A673 (cell line): ENCODE data around the gene IPMK. TPM values are rescaled to one million over a fixed set of nuclear protein-coding genes. Genes with fewer than 3 reads are reported as not detected.

ENCODE experiments used
- Bru-seq: library from RNA; stranded (reverse); fragments of 400-500 nt; gene quantifications from one replicate; lab custom pipeline; 2021; lab: Mats Ljungman, UMichigan
- BruChase-seq, 2 experiments: library from RNA; stranded (reverse); fragments of 400-500 nt; gene quantifications; one replicate each; lab custom pipeline; 2021; lab: Mats Ljungman, UMichigan
- BruUV-seq: library from RNA; stranded (reverse); fragments of 400-500 nt; replicated peaks from 2 replicates; lab custom pipeline; 2021; lab: Mats Ljungman, UMichigan
- CTCF ChIA-PET: fragments of 300-600 bp; sonication (Branson Sonifier 250); formaldehyde crosslinking; loops from one replicate; lab custom pipeline; 2022; ENCODE audit warnings: antibody characterized with exemption; lab: Charles Lee
- POLR2A ChIA-PET: fragments of 300-600 bp; sonication (Branson Sonifier 250); formaldehyde crosslinking; loops from one replicate; lab custom pipeline; 2022; ENCODE audit warnings: antibody characterized with exemption; ENCODE audit not compliant: low non-redundant PET; lab: Charles Lee
- DNase-seq: peaks from one replicate; pipeline ENCODE4 v3.0.0-alpha.2; 2015; ENCODE audit warnings: low spot score
- H3K27ac ChIP-seq: fragments of 200-600 bp; sonication (generic); 2 replicates; pipeline ENCODE4 v1.5.1; 2016; ENCODE audit warnings: mixed run types, low read depth, mild to moderate bottlenecking, mixed read lengths, antibody characterized with exemption, low read length; ENCODE audit not compliant: poor library complexity, severe bottlenecking
- H3K27me3 ChIP-seq: fragments of 200-600 bp; sonication (generic); replicated peaks from 2 replicates; pipeline ENCODE4 v1.6.1; 2017; ENCODE audit warnings: mixed run types, low read depth, mild to moderate bottlenecking, mixed read lengths, antibody characterized with exemption, low read length; ENCODE audit not compliant: insufficient read depth, poor library complexity
- H3K36me3 ChIP-seq: fragments of 200-600 bp; sonication (generic); 2 replicates; pipeline ENCODE4 v1.6.1; 2016; ENCODE audit warnings: mixed run types, mild to moderate bottlenecking, mixed read lengths, antibody characterized with exemption, low read length; ENCODE audit not compliant: insufficient read depth, poor library complexity, severe bottlenecking
- H3K4me1 ChIP-seq: fragments of 200-600 bp; sonication (generic); 2 replicates; pipeline ENCODE4 v1.6.1; 2017; ENCODE audit warnings: mixed run types, mild to moderate bottlenecking, mixed read lengths, antibody characterized with exemption, low read length; ENCODE audit not compliant: insufficient read depth, poor library complexity, severe bottlenecking
- H3K4me3 ChIP-seq: fragments of 200-600 bp; sonication (generic); 2 replicates; pipeline ENCODE4 v1.5.1; 2016; ENCODE audit warnings: low read depth, mixed run types, mild to moderate bottlenecking, mixed read lengths, low read length; ENCODE audit not compliant: poor library complexity, severe bottlenecking
- H3K9me3 ChIP-seq: fragments of 200-600 bp; sonication (generic); 2 replicates; pipeline ENCODE4 v1.6.1; 2016; ENCODE audit warnings: mixed run types, low read depth, mild to moderate bottlenecking, mixed read lengths, antibody characterized with exemption, low read length; ENCODE audit not compliant: poor library complexity, severe bottlenecking
- EZH2 ChIP-seq: fragments of 200-600 bp; sonication (generic); IDR thresholded peaks from 2 replicates; pipeline ENCODE4 v1.6.1; 2017; ENCODE audit warnings: borderline replicate concordance, low read depth, mild to moderate bottlenecking, mixed read lengths, antibody characterized with exemption, low read length; ENCODE audit not compliant: poor library complexity, severe bottlenecking
- intact Hi-C: fragments of 100-400 bp; cut with micrococcal nuclease; formaldehyde crosslinking; loops from one replicate; pipeline ENCODE4 v1.10.0; 2022; ENCODE audit not compliant: unreplicated experiment
- long read RNA-seq: library from polyadenylated mRNA; stranded (forward); transcript quantifications from one replicate; pipeline ENCODE4 v2.0.0, GENCODE V29; 2022
- total RNA-seq: library from RNA; stranded (reverse); gene quantifications from 2 replicates; pipeline ENCODE4 v1.2.3, GENCODE V29; 2021
- TF ChIP-seq, protein P1 (sequence below): fragments of 300-800, 200-600 bp; sonication (generic); conservative IDR thresholded peaks from 2 replicates; pipeline ENCODE4 v1.5.1; 2017; ENCODE audit warnings: low read depth, mild to moderate bottlenecking, antibody characterized with exemption, low read length, moderate library complexity, mixed read lengths

Gene IPMK
- 8.2 and 8.3 TPM in 2 replicates for total RNA-seq
- percentile 78 among the genes with signal in this experiment for Bru-seq, nascent RNA
- BruChase-seq, experiment 1, labeled RNA remaining after a 2-hour chase = percentile 80 among the genes with signal in this experiment
- BruChase-seq, experiment 2, labeled RNA remaining after a 6-hour chase = percentile 59 among the genes with signal in this experiment
- long read RNA-seq, full-length matches to known transcripts = 14 of 19 reads
- long read RNA-seq, partial matches to known transcripts = 1 of 19 reads
- long read RNA-seq, other reads (novel, unspliced or antisense) = 4 of 19 reads

- CTCF ChIA-PET = interaction anchor here (1.3 kb wide), 1 partner anchor 24 kb away, joined by 3 read pairs; no protein-coding TSS in a partner anchor
Observed at GRCh38 chr10:58267713-58268453, at the start of gene IPMK. IPMK (minus strand) TSS chr10:58267894; CDS start chr10:58267611, 283 bp downstream.

DNA sequence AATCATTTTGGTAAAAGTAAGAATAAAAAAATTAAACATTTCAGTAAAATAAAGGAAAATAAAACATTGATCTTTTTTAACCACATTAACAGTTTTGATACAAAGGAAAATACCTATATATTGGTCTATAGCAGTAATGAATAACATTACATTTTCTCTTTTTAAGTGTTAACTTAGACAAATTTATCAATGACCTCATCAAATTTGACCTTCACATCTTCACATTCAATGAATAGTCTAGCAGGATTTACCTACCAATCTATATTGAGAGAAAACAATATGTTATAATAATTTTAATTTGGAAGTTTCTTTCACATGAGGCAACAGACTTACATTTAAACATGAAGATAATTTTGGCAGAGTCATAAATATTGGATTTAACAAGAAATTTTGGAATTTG, 49.2 kb upstream of the IPMK start:
- Histone ChIP-seq H3K4me1 (no peaks in the 10 kb centered on the region), H3K36me3 (no peaks in the 10 kb centered on the region), H3K27me3 (no peaks in the 10 kb centered on the region), H3K27ac (no peak overlapping the region), H3K9me3 (no peaks in the 10 kb centered on the region), H3K4me3 (no peak overlapping the region)
- POLR2A ChIA-PET = no interaction called here
- no TSS peak for BruUV-seq
- no peak for TF ChIP-seq EZH2
- TF ChIP-seq, protein P1, sequence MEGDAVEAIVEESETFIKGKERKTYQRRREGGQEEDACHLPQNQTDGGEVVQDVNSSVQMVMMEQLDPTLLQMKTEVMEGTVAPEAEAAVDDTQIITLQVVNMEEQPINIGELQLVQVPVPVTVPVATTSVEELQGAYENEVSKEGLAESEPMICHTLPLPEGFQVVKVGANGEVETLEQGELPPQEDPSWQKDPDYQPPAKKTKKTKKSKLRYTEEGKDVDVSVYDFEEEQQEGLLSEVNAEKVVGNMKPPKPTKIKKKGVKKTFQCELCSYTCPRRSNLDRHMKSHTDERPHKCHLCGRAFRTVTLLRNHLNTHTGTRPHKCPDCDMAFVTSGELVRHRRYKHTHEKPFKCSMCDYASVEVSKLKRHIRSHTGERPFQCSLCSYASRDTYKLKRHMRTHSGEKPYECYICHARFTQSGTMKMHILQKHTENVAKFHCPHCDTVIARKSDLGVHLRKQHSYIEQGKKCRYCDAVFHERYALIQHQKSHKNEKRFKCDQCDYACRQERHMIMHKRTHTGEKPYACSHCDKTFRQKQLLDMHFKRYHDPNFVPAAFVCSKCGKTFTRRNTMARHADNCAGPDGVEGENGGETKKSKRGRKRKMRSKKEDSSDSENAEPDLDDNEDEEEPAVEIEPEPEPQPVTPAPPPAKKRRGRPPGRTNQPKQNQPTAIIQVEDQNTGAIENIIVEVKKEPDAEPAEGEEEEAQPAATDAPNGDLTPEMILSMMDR = no peak
- no peak for DNase-seq
- CTCF ChIA-PET = no interaction called here
- intact Hi-C loops = no loop called here

More at GRCh38 chr10:58267713-58268453, at the start of gene IPMK:
- no peaks in the 10 kb centered on the region for H3K9me3 ChIP-seq
- H3K4me1 ChIP-seq = peaks cover 18% of the 10 kb centered on the region
- no peaks in the 10 kb centered on the region for H3K36me3 ChIP-seq
- intact Hi-C loops = no loop called here
- H3K27me3 ChIP-seq = no peaks in the 10 kb centered on the region
- no TSS peak for BruUV-seq
- H3K4me3 ChIP-seq = peak within 1 kb of the TSS; percentile 69
- POLR2A ChIA-PET = no interaction called here
- peak within 1 kb of the TSS; percentile 81 for H3K27ac ChIP-seq
- peak; percentile 93 for DNase-seq
- TF ChIP-seq, protein P1 = no peak
- no peak for TF ChIP-seq EZH2

DNA sequence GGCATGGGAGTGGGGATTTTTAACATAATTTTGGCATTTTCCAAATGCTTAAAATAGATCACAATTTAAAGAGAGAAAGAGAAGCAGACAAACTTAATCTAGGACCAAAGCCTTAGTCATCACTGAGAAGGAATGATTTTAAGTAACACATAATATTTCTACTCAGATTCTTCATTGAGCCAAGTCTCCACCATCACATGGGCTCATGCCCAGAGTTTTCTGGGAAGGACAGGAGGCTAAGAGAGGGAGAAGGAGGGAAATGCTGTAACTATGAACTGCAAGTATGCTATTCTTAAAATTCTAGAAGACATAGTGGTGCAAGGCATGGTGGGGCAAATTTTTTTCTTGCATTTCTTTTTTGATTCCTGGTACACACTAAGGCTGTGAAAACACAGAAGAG, 43.3 kb upstream of the IPMK start:
- H3K27me3 ChIP-seq = peaks cover 27% of the 10 kb centered on the region
- no peaks in the 10 kb centered on the region for H3K4me1 ChIP-seq
- H3K27ac ChIP-seq = no peak overlapping the region
- H3K4me3 ChIP-seq = no peak overlapping the region
- no peak for DNase-seq
- ChIA-PET CTCF (no interaction called here), POLR2A (no interaction called here)
- intact Hi-C loops = no loop called here
- no peaks in the 10 kb centered on the region for H3K9me3 ChIP-seq
- no peak for TF ChIP-seq EZH2
- TF ChIP-seq, protein P1 = no peak
- no peaks in the 10 kb centered on the region for H3K36me3 ChIP-seq
- no TSS peak for BruUV-seq
